K562 (cell line): Measurements from ENCODE around the gene RSRP1. TPM values are rescaled to one million over a fixed set of nuclear protein-coding genes. Genes with fewer than 3 reads are reported as not detected.

Experiments used
- BACH1 ChIP-seq: fragments of 200-800 bp; sonication (Bioruptor generic); IDR thresholded peaks from 2 replicates; pipeline ENCODE4 v1.6.1; 2016; ENCODE audit warnings: missing genetic modification characterization, missing compliant biosample characterization
- CBFA2T2 ChIP-seq: fragments of 450-650 bp; conservative IDR thresholded peaks from 2 replicates; pipeline ENCODE4 v1.6.1; 2017; ENCODE audit warnings: mild to moderate bottlenecking
- EZH2 ChIP-seq: IDR thresholded peaks from 2 replicates; pipeline ENCODE4 v1.6.1; 2012; ENCODE audit warnings: low read depth, mild to moderate bottlenecking, inconsistent platforms, low read length, borderline replicate concordance
- GTF2E2 ChIP-seq: fragments of 200-800 bp; sonication (Bioruptor generic); IDR thresholded peaks from 2 replicates; pipeline ENCODE4 v1.6.1; 2016; ENCODE audit warnings: missing genetic modification characterization, missing compliant biosample characterization
- NFRKB ChIP-seq: fragments of 450-650 bp; IDR thresholded peaks from 2 replicates; pipeline ENCODE4 v1.6.1; 2016; ENCODE audit warnings: low read depth
- TCF7L2 ChIP-seq: fragments of 150-350 bp; IDR thresholded peaks from 2 replicates; pipeline ENCODE4 v1.6.1; 2016; ENCODE audit warnings: low read depth, mild to moderate bottlenecking, low read length, moderate library complexity
- ZBTB17 ChIP-seq: fragments of 450-650 bp; formaldehyde crosslinking; IDR thresholded peaks from 2 replicates; pipeline ENCODE4 v1.4.0; 2020; ENCODE audit warnings: mild to moderate bottlenecking
- ZNF76 ChIP-seq: fragments of 250-450 bp; sonication (Bioruptor Pico); IDR thresholded peaks from 2 replicates; pipeline ENCODE4 v1.4.0; 2020; ENCODE audit warnings: mild to moderate bottlenecking, moderate library complexity, borderline replicate concordance
- polyA plus RNA-seq, 8 experiments: library from polyadenylated mRNA; depleted of rRNA in 4 of 8; stranded (reverse) in 5 of 8; unstranded in 3 of 8; fragments of >200 nt; fragmentation: Nextera tagmentation in 2 of 8; fragmentation: Illumina TruSeq in 1 of 8; extraction: Ambion mirVana in 2 of 8; extraction: Trizol in 1 of 8; gene quantifications; 2 replicates each; pipeline versions ENCODE4 v1.2.1 to v1.2.3, GENCODE V29; 2011 to 2014; ENCODE audit warnings: inconsistent platforms in 1 of 8, missing spikeins in 1 of 8
- total RNA-seq, 7 experiments: library from RNA; depleted of rRNA in 6 of 7; stranded (reverse); fragments of >200 nt in 6 of 7; fragmentation: Illumina TruSeq in 2 of 7; extraction: Trizol in 2 of 7; gene quantifications; 2 replicates each; pipeline versions ENCODE4 v1.2.1 to v1.2.3, GENCODE V29; 2011 to 2021; ENCODE audit warnings: low replicate concordance in 1 of 7
- TF ChIP-seq, protein P1 (sequence below): fragments of 250-450 bp; sonication (Bioruptor Pico); IDR thresholded peaks from 2 replicates; pipeline ENCODE4 v1.4.0; 2020; ENCODE audit warnings: borderline replicate concordance
- TF ChIP-seq, protein P2 (sequence below): fragments of 450-650 bp; IDR thresholded peaks from 2 replicates; pipeline ENCODE4 v1.7.1; 2018; ENCODE audit warnings: mild to moderate bottlenecking, low read depth; ENCODE audit not compliant: partially characterized antibody
- TF ChIP-seq, protein P3 (sequence below): fragments of 450-650 bp; IDR thresholded peaks from 2 replicates; pipeline ENCODE4 v1.6.1; 2016; ENCODE audit warnings: low read depth

The RSRP1 gene
- total and polyA plus RNA-seq, 9 of the 15 experiments (the other 6 are each of a cell fraction or from before 2014, with no cell fraction given): 27.2 to 283 (median 146) TPM

DNA sequence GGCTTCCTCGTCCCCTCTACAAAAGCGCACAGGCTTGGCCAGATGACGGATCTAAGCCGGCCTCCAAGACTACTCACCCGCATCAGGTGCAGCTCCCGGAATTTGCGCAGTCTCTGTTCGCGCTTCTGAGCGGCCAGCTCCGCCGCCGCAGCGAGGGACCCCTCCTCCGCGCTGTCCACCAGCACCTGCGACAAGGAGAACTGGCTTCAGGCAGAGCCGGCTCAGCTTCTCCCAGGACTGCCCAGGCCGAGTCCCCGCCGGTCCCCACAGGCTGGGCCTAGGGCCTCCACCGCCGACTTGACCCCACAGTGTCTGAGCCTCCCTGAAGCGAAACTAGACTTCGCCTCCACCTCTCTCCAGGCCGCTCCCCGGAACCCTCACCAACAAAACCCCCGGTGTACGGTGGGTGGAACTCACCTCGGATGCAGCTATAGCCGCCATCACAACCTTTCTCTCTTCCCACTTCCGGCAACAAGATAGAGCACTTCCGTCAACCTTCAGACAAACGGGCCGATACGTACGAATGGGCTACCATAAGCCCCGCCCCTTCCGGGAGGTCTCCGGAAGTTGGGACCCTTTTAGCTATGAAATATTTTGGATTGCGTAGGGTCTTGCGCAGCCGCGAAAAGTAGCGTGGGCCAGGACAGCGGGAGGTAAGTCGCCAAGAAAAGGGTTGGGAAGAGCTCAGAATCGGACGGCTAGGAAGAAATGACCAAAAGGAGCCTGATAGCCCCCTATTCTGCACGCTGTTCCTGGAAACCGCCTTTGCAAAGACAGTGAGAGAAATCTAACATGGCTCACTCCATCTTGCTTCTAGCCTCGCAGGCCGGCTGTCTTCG lies 15.0 kb downstream of the RSRP1 start, which contains the start of gene SYF2 (continued):
- TF ChIP-seq GTF2E2 (tag): peak; percentile 66; the same call in 1 of the 2 replicates
- TF ChIP-seq, protein P1, sequence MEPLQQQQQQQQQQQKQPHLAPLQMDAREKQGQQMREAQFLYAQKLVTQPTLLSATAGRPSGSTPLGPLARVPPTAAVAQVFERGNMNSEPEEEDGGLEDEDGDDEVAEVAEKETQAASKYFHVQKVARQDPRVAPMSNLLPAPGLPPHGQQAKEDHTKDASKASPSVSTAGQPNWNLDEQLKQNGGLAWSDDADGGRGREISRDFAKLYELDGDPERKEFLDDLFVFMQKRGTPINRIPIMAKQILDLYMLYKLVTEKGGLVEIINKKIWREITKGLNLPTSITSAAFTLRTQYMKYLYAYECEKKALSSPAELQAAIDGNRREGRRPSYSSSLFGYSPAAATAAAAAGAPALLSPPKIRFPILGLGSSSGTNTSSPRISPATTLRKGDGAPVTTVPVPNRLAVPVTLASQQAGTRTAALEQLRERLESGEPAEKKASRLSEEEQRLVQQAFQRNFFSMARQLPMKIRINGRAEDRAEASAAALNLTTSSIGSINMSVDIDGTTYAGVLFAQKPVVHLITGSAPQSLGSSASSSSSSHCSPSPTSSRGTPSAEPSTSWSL (CRISPR knock-in tag): 0 out of 2 replicates have a peak, but pooled peaks have one; percentile 8
- no peak for TF ChIP-seq TCF7L2
- peak; percentile 80 for TF ChIP-seq ZBTB17 (CRISPR knock-in tag)
- TF ChIP-seq NFRKB: peak; percentile 99
- TF ChIP-seq EZH2: no peak
- TF ChIP-seq ZNF76: peak; percentile 38; the same call in 1 of the 2 replicates
- TF ChIP-seq, protein P2, sequence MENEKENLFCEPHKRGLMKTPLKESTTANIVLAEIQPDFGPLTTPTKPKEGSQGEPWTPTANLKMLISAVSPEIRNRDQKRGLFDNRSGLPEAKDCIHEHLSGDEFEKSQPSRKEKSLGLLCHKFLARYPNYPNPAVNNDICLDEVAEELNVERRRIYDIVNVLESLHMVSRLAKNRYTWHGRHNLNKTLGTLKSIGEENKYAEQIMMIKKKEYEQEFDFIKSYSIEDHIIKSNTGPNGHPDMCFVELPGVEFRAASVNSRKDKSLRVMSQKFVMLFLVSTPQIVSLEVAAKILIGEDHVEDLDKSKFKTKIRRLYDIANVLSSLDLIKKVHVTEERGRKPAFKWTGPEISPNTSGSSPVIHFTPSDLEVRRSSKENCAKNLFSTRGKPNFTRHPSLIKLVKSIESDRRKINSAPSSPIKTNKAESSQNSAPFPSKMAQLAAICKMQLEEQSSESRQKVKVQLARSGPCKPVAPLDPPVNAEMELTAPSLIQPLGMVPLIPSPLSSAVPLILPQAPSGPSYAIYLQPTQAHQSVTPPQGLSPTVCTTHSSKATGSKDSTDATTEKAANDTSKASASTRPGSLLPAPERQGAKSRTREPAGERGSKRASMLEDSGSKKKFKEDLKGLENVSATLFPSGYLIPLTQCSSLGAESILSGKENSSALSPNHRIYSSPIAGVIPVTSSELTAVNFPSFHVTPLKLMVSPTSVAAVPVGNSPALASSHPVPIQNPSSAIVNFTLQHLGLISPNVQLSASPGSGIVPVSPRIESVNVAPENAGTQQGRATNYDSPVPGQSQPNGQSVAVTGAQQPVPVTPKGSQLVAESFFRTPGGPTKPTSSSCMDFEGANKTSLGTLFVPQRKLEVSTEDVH: peak; percentile 96
- peak; percentile 81; the same call in 1 of the 2 replicates for TF ChIP-seq BACH1 (tag)
- TF ChIP-seq, protein P3, sequence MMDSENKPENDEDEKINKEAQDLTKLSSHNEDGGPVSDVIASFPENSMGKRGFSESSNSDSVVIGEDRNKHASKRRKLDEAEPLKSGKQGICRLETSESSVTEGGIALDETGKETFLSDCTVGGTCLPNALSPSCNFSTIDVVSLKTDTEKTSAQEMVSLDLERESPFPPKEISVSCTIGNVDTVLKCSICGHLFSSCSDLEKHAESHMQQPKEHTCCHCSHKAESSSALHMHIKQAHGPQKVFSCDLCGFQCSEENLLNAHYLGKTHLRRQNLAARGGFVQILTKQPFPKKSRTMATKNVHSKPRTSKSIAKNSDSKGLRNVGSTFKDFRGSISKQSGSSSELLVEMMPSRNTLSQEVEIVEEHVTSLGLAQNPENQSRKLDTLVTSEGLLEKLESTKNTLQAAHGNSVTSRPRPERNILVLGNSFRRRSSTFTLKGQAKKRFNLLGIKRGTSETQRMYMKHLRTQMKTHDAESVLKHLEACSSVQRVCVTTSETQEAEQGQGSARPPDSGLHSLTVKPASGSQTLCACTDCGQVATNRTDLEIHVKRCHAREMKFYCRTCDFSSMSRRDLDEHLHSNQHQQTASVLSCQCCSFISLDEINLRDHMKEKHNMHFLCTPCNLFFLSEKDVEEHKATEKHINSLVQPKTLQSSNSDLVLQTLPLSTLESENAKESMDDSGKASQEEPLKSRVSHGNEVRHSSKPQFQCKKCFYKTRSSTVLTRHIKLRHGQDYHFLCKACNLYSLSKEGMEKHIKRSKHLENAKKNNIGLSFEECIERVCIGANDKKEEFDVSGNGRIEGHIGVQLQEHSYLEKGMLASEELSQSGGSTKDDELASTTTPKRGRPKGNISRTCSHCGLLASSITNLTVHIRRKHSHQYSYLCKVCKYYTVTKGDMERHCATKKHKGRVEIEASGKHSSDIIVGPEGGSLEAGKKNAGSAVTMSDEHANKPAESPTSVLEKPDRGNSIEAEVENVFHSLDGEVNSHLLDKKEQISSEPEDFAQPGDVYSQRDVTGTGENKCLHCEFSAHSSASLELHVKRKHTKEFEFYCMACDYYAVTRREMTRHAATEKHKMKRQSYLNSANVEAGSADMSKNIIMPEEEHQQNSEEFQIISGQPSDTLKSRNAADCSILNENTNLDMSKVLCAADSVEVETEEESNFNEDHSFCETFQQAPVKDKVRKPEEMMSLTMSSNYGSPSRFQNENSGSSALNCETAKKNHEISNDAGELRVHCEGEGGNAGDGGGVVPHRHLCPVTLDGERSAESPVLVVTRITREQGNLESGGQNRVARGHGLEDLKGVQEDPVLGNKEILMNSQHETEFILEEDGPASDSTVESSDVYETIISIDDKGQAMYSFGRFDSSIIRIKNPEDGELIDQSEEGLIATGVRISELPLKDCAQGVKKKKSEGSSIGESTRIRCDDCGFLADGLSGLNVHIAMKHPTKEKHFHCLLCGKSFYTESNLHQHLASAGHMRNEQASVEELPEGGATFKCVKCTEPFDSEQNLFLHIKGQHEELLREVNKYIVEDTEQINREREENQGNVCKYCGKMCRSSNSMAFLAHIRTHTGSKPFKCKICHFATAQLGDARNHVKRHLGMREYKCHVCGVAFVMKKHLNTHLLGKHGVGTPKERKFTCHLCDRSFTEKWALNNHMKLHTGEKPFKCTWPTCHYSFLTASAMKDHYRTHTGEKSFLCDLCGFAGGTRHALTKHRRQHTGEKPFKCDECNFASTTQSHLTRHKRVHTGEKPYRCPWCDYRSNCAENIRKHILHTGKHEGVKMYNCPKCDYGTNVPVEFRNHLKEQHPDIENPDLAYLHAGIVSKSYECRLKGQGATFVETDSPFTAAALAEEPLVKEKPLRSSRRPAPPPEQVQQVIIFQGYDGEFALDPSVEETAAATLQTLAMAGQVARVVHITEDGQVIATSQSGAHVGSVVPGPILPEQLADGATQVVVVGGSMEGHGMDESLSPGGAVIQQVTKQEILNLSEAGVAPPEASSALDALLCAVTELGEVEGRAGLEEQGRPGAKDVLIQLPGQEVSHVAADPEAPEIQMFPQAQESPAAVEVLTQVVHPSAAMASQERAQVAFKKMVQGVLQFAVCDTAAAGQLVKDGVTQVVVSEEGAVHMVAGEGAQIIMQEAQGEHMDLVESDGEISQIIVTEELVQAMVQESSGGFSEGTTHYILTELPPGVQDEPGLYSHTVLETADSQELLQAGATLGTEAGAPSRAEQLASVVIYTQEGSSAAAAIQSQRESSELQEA: no peak
- TF ChIP-seq CBFA2T2: no peak
